ENCODE data around the gene NPAS4. TPM values are rescaled to one million over a fixed set of nuclear protein-coding genes. Genes with fewer than 3 reads are reported as not detected.
A peak's percentile ranks its signal among the peaks of the same experiment; 100 is the strongest.

NPAS4 gene
- total RNA-seq, 4 donors from 2014 or later = not detected

GRCh38 chr11:66413167-66413566 lies 7.7 kb upstream of the NPAS4 start:
- Histone ChIP-seq H3K4me3 (no peak overlapping the region), H3K36me3 (no peaks in the 10 kb centered on the region), H3K4me1 (peaks cover 12% of the 10 kb centered on the region), H3K27ac (no peak overlapping the region), H3K27me3 (peaks cover 68% of the 10 kb centered on the region), H3K9me3 (no peaks in the 10 kb centered on the region)
- no peak for DNase-seq (ENCODE audit: low spot score in 2 of 2)
- no peak for TF ChIP-seq CTCF (IDR thresholded peaks at IDR 0.05)
- no peak for TF ChIP-seq POLR2AphosphoS5 (IDR thresholded peaks at IDR 0.05)
- TF ChIP-seq EP300 (IDR thresholded peaks at IDR 0.05) = no peak
- TF ChIP-seq POLR2A (IDR thresholded peaks at IDR 0.05) = no peak
- WGBS = 79% methylated on average over 6 of the region's 6 CpGs

- no peak for TF ChIP-seq POLR2AphosphoS5 (IDR thresholded peaks at IDR 0.05)
- TF ChIP-seq POLR2A (IDR thresholded peaks at IDR 0.05) = no peak
- TF ChIP-seq CTCF (IDR thresholded peaks at IDR 0.05) = no peak
- no peak for TF ChIP-seq EP300 (IDR thresholded peaks at IDR 0.05)
- H3K9me3 ChIP-seq = no peaks in the 10 kb centered on the region
- H3K27ac ChIP-seq = no peak overlapping the region
- 56% methylated on average over 12 of the region's 12 CpGs for WGBS
- H3K4me3 ChIP-seq = no peak overlapping the region
- peaks cover 64% of the 10 kb centered on the region for H3K27me3 ChIP-seq
- DNase-seq (ENCODE audit: low spot score in 2 of 2) = no peak
- H3K36me3 ChIP-seq = no peaks in the 10 kb centered on the region
- peaks cover under 1% of the 10 kb centered on the region for H3K4me1 ChIP-seq
These were observed 6.5 kb upstream of the NPAS4 start for GRCh38 chr11:66414120-66414934.

DNA sequence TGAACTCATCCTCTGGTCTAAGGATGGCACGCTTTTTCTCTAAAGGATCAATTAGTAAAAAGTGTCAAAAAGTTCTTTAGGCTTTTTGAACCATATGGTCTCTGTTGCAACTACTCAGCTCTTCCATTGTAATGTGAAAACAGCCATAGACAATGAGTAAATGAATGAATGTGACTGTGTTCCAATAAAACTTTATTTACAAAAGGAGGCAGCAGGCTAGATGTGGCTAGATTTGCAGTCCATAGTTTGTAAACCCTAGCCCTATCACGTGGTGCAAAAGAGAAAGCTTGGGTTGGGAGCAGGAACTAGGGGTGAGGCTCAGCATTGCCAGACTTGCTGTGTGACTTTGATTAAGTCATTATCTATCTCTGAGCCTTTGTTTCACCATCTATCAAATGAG lies 5.4 kb upstream of the NPAS4 start:
- WGBS = 60% methylated on average over 2 of the region's 2 CpGs
- TF ChIP-seq POLR2AphosphoS5 (IDR thresholded peaks at IDR 0.05) = no peak
- no peak for TF ChIP-seq POLR2A (IDR thresholded peaks at IDR 0.05)
- no peak for TF ChIP-seq CTCF (IDR thresholded peaks at IDR 0.05)
- TF ChIP-seq EP300 (IDR thresholded peaks at IDR 0.05) = no peak
- DNase-seq (ENCODE audit: low spot score in 2 of 2) = no peak
- Histone ChIP-seq H3K27me3 (peaks cover 65% of the 10 kb centered on the region), H3K27ac (no peak overlapping the region), H3K9me3 (no peaks in the 10 kb centered on the region), H3K4me1 (peaks cover 4% of the 10 kb centered on the region), H3K4me3 (no peak overlapping the region), H3K36me3 (no peaks in the 10 kb centered on the region)

- TF ChIP-seq POLR2A (IDR thresholded peaks at IDR 0.05) (no peak), POLR2AphosphoS5 (IDR thresholded peaks at IDR 0.05) (no peak), EP300 (IDR thresholded peaks at IDR 0.05) (no peak), CTCF (IDR thresholded peaks at IDR 0.05) (no peak)
- Histone ChIP-seq H3K9me3 (no peaks in the 10 kb centered on the region), H3K27ac (no peak overlapping the region), H3K27me3 (peaks cover 55% of the 10 kb centered on the region), H3K4me1 (peaks cover 14% of the 10 kb centered on the region), H3K36me3 (no peaks in the 10 kb centered on the region), H3K4me3 (no peak overlapping the region)
- DNase-seq (ENCODE audit: low spot score in 2 of 2) = no peak
- 75% methylated on average over 11 of the region's 11 CpGs for whole genome bisulfite sequencing
These were observed 3.8 kb upstream of the NPAS4 start for GRCh38 chr11:66417000-66417399.

GRCh38 chr11:66418168-66418985 lies 2.5 kb upstream of the NPAS4 start:
- Histone ChIP-seq H3K4me1 (peaks cover 14% of the 10 kb centered on the region), H3K4me3 (no peak overlapping the region), H3K27ac (no peak overlapping the region), H3K9me3 (no peaks in the 10 kb centered on the region), H3K27me3 (peaks cover 52% of the 10 kb centered on the region), H3K36me3 (no peaks in the 10 kb centered on the region)
- TF ChIP-seq EP300 (IDR thresholded peaks at IDR 0.05) = no peak
- TF ChIP-seq POLR2A (IDR thresholded peaks at IDR 0.05) = no peak
- TF ChIP-seq POLR2AphosphoS5 (IDR thresholded peaks at IDR 0.05) = no peak
- peak; percentile 6 to 22 for TF ChIP-seq CTCF (IDR thresholded peaks at IDR 0.05)
- 12% methylated on average over 16 of the region's 16 CpGs for WGBS
- DNase-seq (ENCODE audit: low spot score in 2 of 2) = no peak
